A549 (cell line): ENCODE results near the gene UNC13D. TPM values are rescaled to one million over a fixed set of nuclear protein-coding genes. Genes with fewer than 3 reads are reported as not detected.

Experiments
- BHLHE40 ChIP-seq: IDR thresholded peaks from 2 replicates; pipeline ENCODE4 v1.6.1; 2012; ENCODE audit warnings: low read depth, low read length, inconsistent platforms
- CBX2 ChIP-seq: fragments of 200-600 bp; sonication (generic); IDR thresholded peaks from 2 replicates; pipeline ENCODE4 v1.6.1; 2016; ENCODE audit warnings: low read depth, mild to moderate bottlenecking, borderline replicate concordance
- CBX8 ChIP-seq: fragments of 200-600 bp; sonication (generic); IDR thresholded peaks from 2 replicates; pipeline ENCODE4 v1.6.1; 2016
- CEBPB ChIP-seq, 2 experiments: fragments of >200 bp in 1 of 2; sonication (Bioruptor Twin) in 1 of 2; formaldehyde crosslinking in 1 of 2; IDR thresholded peaks; 2 replicates each; pipeline ENCODE4 v1.6.1; 2012 to 2016
- CHD4 ChIP-seq: fragments of 200-600 bp; sonication (generic); IDR thresholded peaks from 2 replicates; pipeline ENCODE4 v1.6.1; 2016; ENCODE audit warnings: antibody characterized with exemption, mild to moderate bottlenecking, borderline replicate concordance
- CTCF ChIP-seq: fragments of >200 bp; sonication (Bioruptor Twin); formaldehyde crosslinking; IDR thresholded peaks from 3 replicates; pipeline ENCODE4 v1.5.1; 2016
- EHF ChIP-seq: fragments of 250-450 bp; sonication (Bioruptor Pico); IDR thresholded peaks from 2 replicates; pipeline ENCODE4 v1.5.0; 2020; ENCODE audit warnings: mild to moderate bottlenecking
- EP300 ChIP-seq, 2 experiments: fragments of >200 bp; sonication (Bioruptor Twin); formaldehyde crosslinking; IDR thresholded peaks; 2 replicates in 1 of 2; 3 replicates in 1 of 2; pipeline ENCODE4 v1.6.1; 2016 to 2017
- ESRRA ChIP-seq: fragments of 150-350 bp; IDR thresholded peaks from 2 replicates; pipeline ENCODE4 v1.6.1; 2014; ENCODE audit warnings: mild to moderate bottlenecking, low read length, borderline replicate concordance
- FOSL2 ChIP-seq, 2 experiments: fragments of 450-650 bp in 1 of 2; fragments of >200 bp in 1 of 2; sonication (Bioruptor Twin) in 1 of 2; formaldehyde crosslinking; IDR thresholded peaks; 2 replicates each; pipeline versions ENCODE4 v1.5.0 to v1.6.1; 2016 to 2020; ENCODE audit warnings: mild to moderate bottlenecking in 1 of 2, moderate library complexity in 1 of 2
- FOXS1 ChIP-seq: fragments of 250-450 bp; sonication (Bioruptor Pico); IDR thresholded peaks from 2 replicates; pipeline ENCODE4 v1.5.0; 2020; ENCODE audit warnings: mild to moderate bottlenecking, moderate library complexity
- GATA3 ChIP-seq: IDR thresholded peaks from 2 replicates; pipeline ENCODE4 v1.6.1; 2012; ENCODE audit warnings: borderline replicate concordance
- HDAC2 ChIP-seq: fragments of 200-600 bp; sonication (generic); IDR thresholded peaks from 2 replicates; pipeline ENCODE4 v1.6.1; 2016
- HEYL ChIP-seq: fragments of 250-450 bp; sonication (Bioruptor Pico); IDR thresholded peaks from 2 replicates; pipeline ENCODE4 v1.8.0; 2021; ENCODE audit warnings: mild to moderate bottlenecking, moderate library complexity
- HOXA7 ChIP-seq: fragments of 250-450 bp; sonication (Bioruptor Pico); IDR thresholded peaks from 2 replicates; pipeline ENCODE4 v1.5.0; 2020; ENCODE audit warnings: mild to moderate bottlenecking, moderate library complexity
- HOXB5 ChIP-seq: fragments of 250-450 bp; sonication (Bioruptor Pico); IDR thresholded peaks from 2 replicates; pipeline ENCODE4 v1.5.0; 2020; ENCODE audit warnings: mild to moderate bottlenecking, moderate library complexity
- JUN ChIP-seq, 2 experiments: fragments of >200 bp; sonication (Bioruptor Twin); formaldehyde crosslinking; IDR thresholded peaks; 2 replicates in 1 of 2; 3 replicates in 1 of 2; pipeline ENCODE4 v1.6.1; 2016 to 2017
- JUNB ChIP-seq: fragments of >200 bp; sonication (Bioruptor Twin); formaldehyde crosslinking; IDR thresholded peaks from 2 replicates; pipeline ENCODE4 v1.6.1; 2016
- KDM1A ChIP-seq: fragments of 200-600 bp; sonication (generic); IDR thresholded peaks from 2 replicates; pipeline ENCODE4 v1.6.1; 2016; ENCODE audit warnings: low read depth, mild to moderate bottlenecking
- KDM5A ChIP-seq: fragments of 200-600 bp; sonication (generic); IDR thresholded peaks from 2 replicates; pipeline ENCODE4 v1.6.1; 2016; ENCODE audit warnings: antibody characterized with exemption, mild to moderate bottlenecking
- MAFK ChIP-seq: fragments of 450-650 bp; IDR thresholded peaks from 2 replicates; pipeline ENCODE4 v1.6.1; 2014; ENCODE audit not compliant: partially characterized antibody
- MAX ChIP-seq: IDR thresholded peaks from 2 replicates; pipeline ENCODE4 v1.6.1; 2012
- MAZ ChIP-seq: fragments of 150-350 bp; IDR thresholded peaks from 2 replicates; pipeline ENCODE4 v1.6.1; 2014; ENCODE audit warnings: antibody characterized with exemption, low read depth, low read length, borderline replicate concordance
- NFE2L2 ChIP-seq: fragments of 150-350 bp; conservative IDR thresholded peaks from 2 replicates; pipeline ENCODE4 v1.6.1; 2014; ENCODE audit warnings: low read length
- NPAS2 ChIP-seq: fragments of 250-450 bp; sonication (Bioruptor Pico); IDR thresholded peaks from 2 replicates; pipeline ENCODE4 v1.8.0; 2022; ENCODE audit warnings: mild to moderate bottlenecking, moderate library complexity, borderline replicate concordance
- NR3C1 ChIP-seq: fragments of >200 bp; sonication (Bioruptor Twin); formaldehyde crosslinking; IDR thresholded peaks from 3 replicates; pipeline ENCODE4 v1.6.1; 2017
- PHF8 ChIP-seq: fragments of 200-600 bp; sonication (generic); IDR thresholded peaks from 2 replicates; pipeline ENCODE4 v1.6.1; 2016; ENCODE audit warnings: low read depth, mild to moderate bottlenecking, antibody characterized with exemption, moderate library complexity, borderline replicate concordance
- POLR2A ChIP-seq: IDR thresholded peaks from 2 replicates; pipeline ENCODE4 v1.6.1; 2012; ENCODE audit warnings: mild to moderate bottlenecking, low read length
- POLR2AphosphoS2 ChIP-seq: conservative IDR thresholded peaks from 2 replicates; pipeline ENCODE4 v1.6.1; 2012; ENCODE audit warnings: low read length, improper control_type of control experiment, inconsistent platforms
- RAD21 ChIP-seq, 2 experiments: fragments of >200 bp in 1 of 2; sonication (Bioruptor Twin) in 1 of 2; formaldehyde crosslinking in 1 of 2; IDR thresholded peaks in 1 of 2; conservative IDR thresholded peaks in 1 of 2; 2 replicates in 1 of 2; 3 replicates in 1 of 2; pipeline ENCODE4 v1.6.1; 2012 to 2018; ENCODE audit warnings: inconsistent platforms in 1 of 2
- RARB ChIP-seq: fragments of 250-450 bp; sonication (Bioruptor Pico); IDR thresholded peaks from 2 replicates; pipeline ENCODE4 v1.8.0; 2021; ENCODE audit warnings: mild to moderate bottlenecking, moderate library complexity
- RCOR1 ChIP-seq: fragments of 150-350 bp; IDR thresholded peaks from 2 replicates; pipeline ENCODE4 v1.6.1; 2014; ENCODE audit warnings: antibody characterized with exemption, low read length, low read depth
- REST ChIP-seq: fragments of 200-600 bp; sonication (generic); IDR thresholded peaks from 2 replicates; pipeline ENCODE4 v1.6.1; 2016; ENCODE audit warnings: antibody characterized with exemption, mild to moderate bottlenecking, moderate library complexity
- RNF2 ChIP-seq: fragments of 200-600 bp; sonication (generic); IDR thresholded peaks from 2 replicates; pipeline ENCODE4 v1.6.1; 2016; ENCODE audit warnings: low read depth, mild to moderate bottlenecking, antibody characterized with exemption, moderate library complexity, borderline replicate concordance
- SMC3 ChIP-seq: fragments of >200 bp; sonication (Bioruptor Twin); formaldehyde crosslinking; IDR thresholded peaks from 3 replicates; pipeline ENCODE4 v1.6.1; 2018; ENCODE audit warnings: inconsistent platforms
- TFCP2L1 ChIP-seq: fragments of 250-450 bp; sonication (Bioruptor Pico); IDR thresholded peaks from 2 replicates; pipeline ENCODE4 v1.5.0; 2021; ENCODE audit warnings: mild to moderate bottlenecking
- TP53 ChIP-seq: fragments of 250-450 bp; sonication (Bioruptor Pico); IDR thresholded peaks from 2 replicates; pipeline ENCODE4 v1.5.0; 2021; ENCODE audit warnings: mild to moderate bottlenecking, moderate library complexity
- USF2 ChIP-seq: fragments of 450-650 bp; IDR thresholded peaks from 2 replicates; pipeline ENCODE4 v1.6.1; 2014; ENCODE audit warnings: antibody characterized with exemption
- ZFP36 ChIP-seq: fragments of 450-650 bp; IDR thresholded peaks from 2 replicates; pipeline ENCODE4 v1.6.1; 2014; ENCODE audit warnings: borderline replicate concordance; ENCODE audit not compliant: partially characterized antibody
- ZNF302 ChIP-seq: fragments of 250-450 bp; sonication (Bioruptor Pico); IDR thresholded peaks from 2 replicates; pipeline ENCODE4 v1.9.0; 2021; ENCODE audit warnings: inconsistent platforms, mild to moderate bottlenecking, moderate library complexity
- polyA plus RNA-seq, 4 experiments: library from polyadenylated mRNA; depleted of rRNA in 3 of 4; stranded (reverse); fragments of >200 nt; fragmentation: RNase III in 1 of 4; extraction: RNeasy Plus Mini Kit Qiagen cat#74134 plus additional on column Dnase treatment in 1 of 4; gene quantifications; 2 replicates in 3 of 4; 3 replicates in 1 of 4; pipeline ENCODE4 v1.2.3, GENCODE V29; 2011 to 2017

UNC13D gene
- polyA plus RNA-seq, 2 of the 4 experiments (the other 2 are of a cell fraction) = 1.6 to 3.5 TPM

GRCh38 chr17:75855310-75856061 lies 11.3 kb upstream of the UNC13D start, which contains the start of gene WBP2 (continued):
- TF ChIP-seq CTCF (peak; percentile 63; the same call in 2 of the 3 replicates), POLR2AphosphoS2 (no peak), MAX (peak; percentile 39; the same call in 1 of the 2 replicates), NPAS2 (no peak; the same call in 1 of the 2 replicates), FOXS1 (CRISPR knock-in tag) (no peak), RAD21 (conservative IDR thresholded peaks at IDR 0.05 in 1 of 2, IDR thresholded peaks at IDR 0.05 in 1 of 2) (no peak; a peak in 2 of 5 replicates), USF2 (peak; percentile 99), MAFK (no peak), CHD4 (no peak), CBX2 (no peak), NR3C1 (no peak), MAZ (no peak; the same call in 1 of the 2 replicates), POLR2A (peak; percentile 95), KDM5A (peak; percentile 91), FOSL2 (IDR thresholded peaks at IDR 0.05) (no peak), FOSL2 (CRISPR knock-in tag; IDR thresholded peaks at IDR 0.05) (no peak), EHF (CRISPR knock-in tag) (no peak), NFE2L2 (no peak), JUN (IDR thresholded peaks at IDR 0.05) (peak in 1 of 2 experiments; percentile 74; a peak in 3 of 5 replicates), JUNB (no peak), BHLHE40 (no peak), HEYL (CRISPR knock-in tag) (no peak), HOXB5 (CRISPR knock-in tag) (no peak), EP300 (IDR thresholded peaks at IDR 0.05) (no peak), PHF8 (peak; percentile 85), ESRRA (no peak), GATA3 (0 out of 2 replicates have a peak, but pooled peaks have one; percentile 10), HDAC2 (no peak), RARB (CRISPR knock-in tag) (no peak), CBX8 (no peak), TFCP2L1 (CRISPR knock-in tag) (no peak), REST (no peak), ZNF302 (no peak), TP53 (CRISPR knock-in tag) (no peak), KDM1A (no peak), ZFP36 (no peak), RNF2 (no peak), RCOR1 (no peak), SMC3 (peak; percentile 53; the same call in 2 of the 3 replicates), HOXA7 (CRISPR knock-in tag) (no peak), CEBPB (IDR thresholded peaks at IDR 0.05) (peak in 1 of 2 experiments; percentile 65; a peak in 2 of 4 replicates)
